ENCODE measurements around the gene SYT9. TPM values are rescaled to one million over a fixed set of nuclear protein-coding genes. Genes with fewer than 3 reads are reported as not detected.

The SYT9 gene
- total RNA-seq, 4 donors from 2014 or later = 0.13 to 0.47 (median 0.15) TPM; not detected in 1

DNA sequence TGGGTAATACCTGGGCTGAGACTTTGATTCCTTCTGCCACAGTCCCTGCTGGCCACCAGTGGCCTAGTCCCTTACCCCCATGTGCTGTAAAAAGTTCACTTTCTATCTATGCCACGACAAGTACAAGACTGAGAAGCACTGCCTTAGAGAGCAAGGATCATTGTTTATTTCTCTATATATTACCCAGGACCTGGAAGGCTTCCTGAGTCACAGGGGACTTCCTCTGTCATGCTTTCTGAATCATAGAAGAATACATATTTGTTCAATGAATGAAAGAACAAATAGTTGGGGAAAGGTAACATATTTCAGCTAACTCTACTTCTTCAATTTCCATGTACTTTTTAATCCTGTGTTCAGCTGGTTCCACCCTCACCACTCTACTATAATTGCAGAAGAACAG, 5.5 kb upstream of the SYT9 start:
- Histone ChIP-seq H3K4me3 (no peak overlapping the region), H3K9me3 (peaks cover 0 to 3% (median 0%) of the 10 kb centered on the region in 3 donors), H3K27ac (no peak overlapping the region), H3K4me1 (no peaks in the 10 kb centered on the region), H3K27me3 (peaks cover 21% of the 10 kb centered on the region), H3K36me3 (no peaks in the 10 kb centered on the region)
- no peak for TF ChIP-seq POLR2A (IDR thresholded peaks at IDR 0.05)
- no peak for TF ChIP-seq EP300 (IDR thresholded peaks at IDR 0.05)
- TF ChIP-seq POLR2AphosphoS5 (IDR thresholded peaks at IDR 0.05) = no peak
- TF ChIP-seq, protein P1, sequence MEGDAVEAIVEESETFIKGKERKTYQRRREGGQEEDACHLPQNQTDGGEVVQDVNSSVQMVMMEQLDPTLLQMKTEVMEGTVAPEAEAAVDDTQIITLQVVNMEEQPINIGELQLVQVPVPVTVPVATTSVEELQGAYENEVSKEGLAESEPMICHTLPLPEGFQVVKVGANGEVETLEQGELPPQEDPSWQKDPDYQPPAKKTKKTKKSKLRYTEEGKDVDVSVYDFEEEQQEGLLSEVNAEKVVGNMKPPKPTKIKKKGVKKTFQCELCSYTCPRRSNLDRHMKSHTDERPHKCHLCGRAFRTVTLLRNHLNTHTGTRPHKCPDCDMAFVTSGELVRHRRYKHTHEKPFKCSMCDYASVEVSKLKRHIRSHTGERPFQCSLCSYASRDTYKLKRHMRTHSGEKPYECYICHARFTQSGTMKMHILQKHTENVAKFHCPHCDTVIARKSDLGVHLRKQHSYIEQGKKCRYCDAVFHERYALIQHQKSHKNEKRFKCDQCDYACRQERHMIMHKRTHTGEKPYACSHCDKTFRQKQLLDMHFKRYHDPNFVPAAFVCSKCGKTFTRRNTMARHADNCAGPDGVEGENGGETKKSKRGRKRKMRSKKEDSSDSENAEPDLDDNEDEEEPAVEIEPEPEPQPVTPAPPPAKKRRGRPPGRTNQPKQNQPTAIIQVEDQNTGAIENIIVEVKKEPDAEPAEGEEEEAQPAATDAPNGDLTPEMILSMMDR (IDR thresholded peaks at IDR 0.05) = no peak
- 10% methylated on average over 1 of the region's 1 CpG; no CpG with 5 or more reads in 1 of the 2 donors for WGBS, 2 donors (ENCODE audit: low coverage in 1 of 2)
- no peak for ATAC-seq

- H3K27ac ChIP-seq = no peak overlapping the region
- peaks cover 55% of the 10 kb centered on the region for H3K27me3 ChIP-seq
- H3K9me3 ChIP-seq = peaks cover 0 to 3% (median 0%) of the 10 kb centered on the region in 3 donors
- no peaks in the 10 kb centered on the region for H3K36me3 ChIP-seq
- 79 to 83% methylated on average over 2 of the region's 3 CpGs for WGBS, 2 donors (ENCODE audit: low coverage in 1 of 2)
- peaks cover 0 to 17% (median 10%) of the 10 kb centered on the region in 3 donors for H3K4me1 ChIP-seq
- ATAC-seq = no peak
- no peak overlapping the region for H3K4me3 ChIP-seq
- TF ChIP-seq, protein P1 (IDR thresholded peaks at IDR 0.05) = no peak
- TF ChIP-seq POLR2AphosphoS5 (IDR thresholded peaks at IDR 0.05) (no peak), EP300 (IDR thresholded peaks at IDR 0.05) (no peak)
These were observed 1.5 kb upstream of the SYT9 start for GRCh38 chr11:7250166-7250565.

DNA sequence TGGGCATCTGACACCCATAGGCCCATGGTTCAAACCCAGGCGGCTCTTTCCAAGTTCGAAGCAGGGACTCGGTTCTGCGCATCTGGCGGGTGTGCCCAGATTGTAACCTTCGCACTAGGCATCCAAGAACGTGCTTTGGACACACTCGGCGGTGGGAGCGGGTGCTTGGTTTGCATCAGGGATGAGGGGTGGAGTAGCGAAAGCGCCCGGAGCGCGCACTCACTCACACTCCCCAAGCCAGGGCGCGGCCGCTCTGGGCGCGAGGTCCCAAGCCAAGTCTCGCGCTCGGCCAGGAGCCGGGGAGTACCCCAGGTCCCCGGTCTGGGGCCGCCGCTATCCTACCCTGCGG, 243 bp upstream of the SYT9 start:
- H3K4me1 ChIP-seq = peaks cover 0 to 17% (median 10%) of the 10 kb centered on the region in 3 donors
- ATAC-seq = no peak
- WGBS, 2 donors (ENCODE audit: low coverage in 1 of 2) = no CpG with 5 or more reads among the region's 28 CpGs
- TF ChIP-seq, protein P1 (IDR thresholded peaks at IDR 0.05) = no peak
- no peak for TF ChIP-seq EP300 (IDR thresholded peaks at IDR 0.05)
- TF ChIP-seq POLR2AphosphoS5 (IDR thresholded peaks at IDR 0.05) = no peak
- TF ChIP-seq POLR2A (IDR thresholded peaks at IDR 0.05) = no peak
- peak overlapping the region; percentile 10 to 55 for H3K4me3 ChIP-seq
- no peaks in the 10 kb centered on the region for H3K36me3 ChIP-seq
- H3K27me3 ChIP-seq = peaks cover 63% of the 10 kb centered on the region
- H3K27ac ChIP-seq = no peak overlapping the region
- peaks cover 0 to 3% (median 0%) of the 10 kb centered on the region in 3 donors for H3K9me3 ChIP-seq

DNA sequence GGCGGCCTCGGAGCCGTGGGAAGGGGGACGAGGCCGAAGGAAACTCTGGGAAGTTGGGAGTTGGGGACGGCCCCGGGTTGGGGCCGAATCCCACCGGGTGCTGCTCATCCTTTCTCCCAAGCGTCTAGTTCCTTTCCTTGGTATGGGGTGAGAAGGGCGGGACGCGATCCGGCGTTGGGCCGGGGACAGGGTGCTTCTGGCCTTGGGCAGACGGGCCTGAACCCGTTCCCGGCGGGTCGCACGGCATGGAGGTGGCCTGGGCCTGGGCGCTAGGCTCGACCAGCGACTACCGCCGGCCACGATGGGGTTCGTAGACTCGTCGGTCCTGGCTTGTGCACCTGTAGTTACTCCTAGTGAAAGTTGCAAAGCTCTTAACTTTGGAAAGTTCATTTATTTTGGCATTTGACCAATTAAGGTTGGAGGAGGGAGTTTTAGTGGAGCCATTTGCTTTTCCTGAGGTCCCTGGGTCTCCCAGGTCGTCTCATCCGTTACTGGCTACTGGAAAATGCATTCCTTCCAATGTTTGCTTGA, 1.0 kb downstream of the SYT9 start:
- ATAC-seq = no peak
- 37 to 54% methylated on average over 2 to 5 of the region's 33 CpGs for WGBS, 2 donors (ENCODE audit: low coverage in 1 of 2)
- Histone ChIP-seq H3K36me3 (no peaks in the 10 kb centered on the region), H3K9me3 (peaks cover 0 to 3% (median 0%) of the 10 kb centered on the region in 3 donors), H3K27me3 (peaks cover 63% of the 10 kb centered on the region), H3K27ac (no peak overlapping the region), H3K4me1 (peaks cover 0 to 17% (median 10%) of the 10 kb centered on the region in 3 donors), H3K4me3 (peak overlapping the region in 1 of 2 donors; percentile 55)
- TF ChIP-seq EP300 (IDR thresholded peaks at IDR 0.05) = no peak

DNA sequence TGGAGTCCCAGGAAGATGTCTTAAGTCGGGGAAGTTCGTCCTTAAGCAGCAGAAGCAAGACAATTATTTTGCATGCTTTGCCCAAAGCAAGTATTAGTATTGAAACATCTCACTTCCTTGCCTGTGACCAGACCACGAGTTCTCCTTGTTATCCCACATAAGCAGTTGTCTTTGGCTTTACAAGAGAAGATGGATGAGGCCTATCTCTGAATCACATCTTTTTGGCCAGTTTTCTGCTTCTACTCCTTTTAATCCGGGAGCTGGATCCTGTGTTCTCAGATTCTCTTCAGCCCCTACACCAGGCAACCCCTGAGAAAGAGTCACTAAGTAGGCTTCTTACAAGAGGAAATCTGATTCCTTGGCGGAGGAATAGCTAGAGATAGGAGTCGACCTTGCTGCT, 2.1 kb downstream of the SYT9 start:
- no peak for ATAC-seq
- Histone ChIP-seq H3K9me3 (peaks cover 0 to 3% (median 0%) of the 10 kb centered on the region in 3 donors), H3K27ac (no peak overlapping the region), H3K4me1 (peaks cover 0 to 17% (median 10%) of the 10 kb centered on the region in 3 donors), H3K27me3 (peaks cover 63% of the 10 kb centered on the region), H3K4me3 (no peak overlapping the region), H3K36me3 (no peaks in the 10 kb centered on the region)
- 49 to 71% methylated on average over 5 to 6 of the region's 6 CpGs for WGBS, 2 donors (ENCODE audit: low coverage in 1 of 2)
- TF ChIP-seq POLR2A (IDR thresholded peaks at IDR 0.05) (no peak), POLR2AphosphoS5 (IDR thresholded peaks at IDR 0.05) (no peak), EP300 (IDR thresholded peaks at IDR 0.05) (no peak)
- TF ChIP-seq, protein P1 (IDR thresholded peaks at IDR 0.05) = no peak
